HepG2 (cell line): Measurements from ENCODE around the gene MAN1B1. TPM values are rescaled to one million over a fixed set of nuclear protein-coding genes. Genes with fewer than 3 reads are reported as not detected.

Source experiments
- ADNP ChIP-seq: sonication (generic); formaldehyde crosslinking; IDR thresholded peaks from 2 replicates; pipeline ENCODE4 v1.4.0; 2020; ENCODE audit warnings: missing genetic modification reagents
- ARNTL ChIP-seq: sonication (generic); formaldehyde crosslinking; IDR thresholded peaks from 2 replicates; pipeline ENCODE4 v1.4.0; 2020; ENCODE audit warnings: mild to moderate bottlenecking, missing genetic modification reagents
- ATF3 ChIP-seq: sonication (generic); formaldehyde crosslinking; IDR thresholded peaks from 2 replicates; pipeline ENCODE4 v1.4.0; 2020; ENCODE audit warnings: missing genetic modification reagents
- BATF2 ChIP-seq: sonication (generic); formaldehyde crosslinking; IDR thresholded peaks from 2 replicates; pipeline ENCODE4 v1.8.0; 2022; ENCODE audit warnings: mild to moderate bottlenecking, missing genetic modification reagents, moderate library complexity
- CBX5 ChIP-seq: sonication (generic); formaldehyde crosslinking; IDR thresholded peaks from 2 replicates; pipeline ENCODE4 v1.4.0; 2020; ENCODE audit warnings: missing genetic modification reagents, borderline replicate concordance
- ETV5 ChIP-seq: IDR thresholded peaks from 2 replicates; pipeline ENCODE4 v1.6.1; 2018; ENCODE audit warnings: missing biosample characterization, missing genetic modification reagents, inconsistent platforms, borderline replicate concordance
- FIP1L1 ChIP-seq: fragments of 200-400 bp; formaldehyde crosslinking; IDR thresholded peaks from 2 replicates; pipeline ENCODE4 v1.6.1; 2018; ENCODE audit warnings: low read depth, mild to moderate bottlenecking, low read length, moderate library complexity, borderline replicate concordance; ENCODE audit not compliant: insufficient read depth
- HOXA3 ChIP-seq: sonication (generic); formaldehyde crosslinking; IDR thresholded peaks from 2 replicates; pipeline ENCODE4 v1.5.0; 2020; ENCODE audit warnings: missing genetic modification reagents
- JUNB ChIP-seq: sonication (generic); formaldehyde crosslinking; IDR thresholded peaks from 2 replicates; pipeline ENCODE4 v1.8.0; 2022; ENCODE audit warnings: missing genetic modification reagents, mild to moderate bottlenecking, borderline replicate concordance
- PCBP2 ChIP-seq: fragments of 200-400 bp; formaldehyde crosslinking; optimal IDR thresholded peaks from 2 replicates; pipeline ENCODE3; 2018; ENCODE audit warnings: low read length, low read depth; ENCODE audit not compliant: poor library complexity, severe bottlenecking
- SNAI1 ChIP-seq: sonication (generic); formaldehyde crosslinking; IDR thresholded peaks from 2 replicates; pipeline ENCODE4 v1.5.0; 2020; ENCODE audit warnings: mild to moderate bottlenecking, missing genetic modification reagents, borderline replicate concordance
- TMF1 ChIP-seq: sonication (generic); formaldehyde crosslinking; IDR thresholded peaks from 2 replicates; pipeline ENCODE4 v1.8.1; 2022; ENCODE audit warnings: low read depth, missing genetic modification reagents
- ZBTB33 ChIP-seq: sonication (generic); formaldehyde crosslinking; IDR thresholded peaks from 2 replicates; pipeline ENCODE4 v1.4.0; 2020; ENCODE audit warnings: missing genetic modification reagents
- ZMYM4 ChIP-seq: sonication (generic); formaldehyde crosslinking; IDR thresholded peaks from 2 replicates; pipeline ENCODE4 v1.8.1; 2023; ENCODE audit warnings: mild to moderate bottlenecking, missing genetic modification reagents
- ZNF253 ChIP-seq: sonication (generic); formaldehyde crosslinking; IDR thresholded peaks from 2 replicates; pipeline ENCODE4 v1.8.0; 2022; ENCODE audit warnings: mild to moderate bottlenecking, missing genetic modification reagents, borderline replicate concordance
- ZNF34 ChIP-seq: sonication (generic); formaldehyde crosslinking; IDR thresholded peaks from 2 replicates; pipeline ENCODE4 v1.4.0; 2020; ENCODE audit warnings: mild to moderate bottlenecking, missing genetic modification reagents, borderline replicate concordance
- ZNF879 ChIP-seq: sonication (generic); formaldehyde crosslinking; IDR thresholded peaks from 2 replicates; pipeline ENCODE4 v1.8.1; 2023; ENCODE audit warnings: missing genetic modification reagents
- ZSCAN5A ChIP-seq: sonication (generic); formaldehyde crosslinking; IDR thresholded peaks from 2 replicates; pipeline ENCODE4 v1.8.0; 2022; ENCODE audit warnings: mild to moderate bottlenecking, missing genetic modification reagents, borderline replicate concordance
- polyA plus RNA-seq, 8 experiments: library from polyadenylated mRNA; depleted of rRNA in 3 of 8; stranded (reverse) in 7 of 8; unstranded in 1 of 8; fragments of >200 nt; fragmentation: Illumina TruSeq in 4 of 8; extraction: Trizol in 4 of 8; gene quantifications; 2 replicates each; pipeline versions ENCODE4 v1.2.1 to v1.2.3, GENCODE V29; 2011 to 2016; ENCODE audit warnings: low read depth in 4 of 8, missing spikeins in 1 of 8, mixed read lengths in 1 of 8; ENCODE audit not compliant: insufficient read depth in 1 of 8
- total RNA-seq, 5 experiments: library from RNA; depleted of rRNA; stranded (reverse); fragments of >200 nt; fragmentation: Illumina TruSeq; extraction: Trizol; gene quantifications; 2 replicates each; pipeline ENCODE4 v1.2.3, GENCODE V29; 2016; ENCODE audit warnings: low read depth in 1 of 5

The MAN1B1 gene
- total and polyA plus RNA-seq, 2 of the 13 experiments (the other 11 are each of a cell fraction or from before 2014, with no cell fraction given), result 48.9 to 59.5 TPM

GRCh38 chr9:137138722-137139467 is 52.1 kb downstream of the MAN1B1 start, which contains the start of gene GRIN1 (continued):
- TF ChIP-seq ZNF34 (CRISPR knock-in tag), result no peak
- TF ChIP-seq ETV5 (CRISPR knock-in tag), result no peak
- TF ChIP-seq ATF3, result 0 out of 2 replicates have a peak, but pooled peaks have one; percentile 42
- no peak for TF ChIP-seq TMF1 (CRISPR knock-in tag)
- no peak for TF ChIP-seq ZSCAN5A (CRISPR knock-in tag)
- no peak for TF ChIP-seq JUNB (CRISPR knock-in tag)
- TF ChIP-seq ZNF253 (CRISPR knock-in tag), result no peak
- TF ChIP-seq SNAI1 (CRISPR knock-in tag), result no peak
- TF ChIP-seq CBX5 (CRISPR knock-in tag), result no peak
- no peak for TF ChIP-seq BATF2 (CRISPR knock-in tag)
- TF ChIP-seq ARNTL, result no peak
- TF ChIP-seq ZNF879 (CRISPR knock-in tag), result no peak
- no peak for TF ChIP-seq PCBP2
- no peak for TF ChIP-seq FIP1L1
- TF ChIP-seq ZMYM4 (CRISPR knock-in tag), result no peak
- TF ChIP-seq ZBTB33 (CRISPR knock-in tag), result no peak
- TF ChIP-seq HOXA3, result peak; percentile 47; the same call in 1 of the 2 replicates
- no peak for TF ChIP-seq ADNP (CRISPR knock-in tag)
